Ovary (tissue), 3 donors: Measurements from ENCODE around the gene CEBPZ.

Source experiments
- CTCF ChIP-seq, 3 donors: fragments of 450-650 bp in 2 of 3; fragments of 200-600 bp in 1 of 3; IDR thresholded peaks; one replicate each; pipeline versions ENCODE4 v1.5.1 to v1.8.0; 2016 to 2022; ENCODE audit warnings: antibody characterized with exemption in 3 of 3, mild to moderate bottlenecking in 1 of 3
- POLR2A ChIP-seq: fragments of 450-650 bp; IDR thresholded peaks from one replicate; pipeline ENCODE4 v1.6.1; 2017; ENCODE audit warnings: antibody characterized with exemption, mild to moderate bottlenecking, moderate library complexity
- donor health status: DM: no; HTN: no; CAD: no.

DNA sequence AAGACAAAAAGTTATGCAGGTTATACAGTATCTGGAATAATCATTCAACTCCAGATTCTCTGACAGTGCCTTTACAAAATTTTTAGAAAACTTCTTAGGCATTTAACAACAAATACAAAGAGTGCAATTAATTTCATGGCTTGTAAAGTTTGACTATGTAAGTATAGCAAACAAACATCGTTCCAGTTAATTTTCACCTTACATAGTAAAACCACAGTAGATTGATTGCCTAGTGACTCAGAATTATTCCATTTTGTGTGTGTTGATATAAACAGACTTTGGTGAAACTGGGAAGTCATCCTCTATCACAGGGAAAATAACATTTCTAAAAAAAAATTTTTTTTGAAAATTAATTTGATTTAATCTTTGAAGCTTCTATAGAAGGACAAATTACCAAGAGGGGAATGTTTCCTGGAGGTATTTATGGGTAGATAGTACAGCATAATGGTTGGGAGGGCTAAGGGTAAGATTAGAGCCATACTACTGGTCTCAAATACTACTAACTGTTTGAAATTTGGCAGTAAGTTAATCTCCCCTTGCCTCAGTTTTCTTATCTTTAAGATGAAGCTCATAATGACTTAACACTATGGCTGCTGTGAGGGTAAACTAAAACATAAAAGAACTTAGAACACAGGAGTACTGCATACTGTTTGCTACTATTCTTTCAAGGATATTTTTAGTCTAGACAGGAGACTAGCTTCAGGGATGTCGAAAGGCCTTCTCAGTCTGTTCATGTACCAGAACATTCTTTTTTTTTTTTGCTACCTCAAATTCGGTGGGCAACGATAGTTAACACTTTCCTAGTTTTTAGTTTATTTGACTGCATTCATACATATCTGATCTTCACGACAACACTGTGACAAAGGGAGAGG lies 19.7 kb upstream of the CEBPZ start:
- no peak for TF ChIP-seq CTCF (IDR thresholded peaks at IDR 0.05)
- no peak for TF ChIP-seq POLR2A
